Muscle layer of duodenum (tissue), 2 donors: ENCODE measurements around the gene BCAT1.
"Not testable (repeated sequence)": the region's sequence is repeated elsewhere in the genome, so short reads cannot be mapped to it uniquely, and the experiment has no call there.

Experiments used
- H3K27ac ChIP-seq: one replicate; pipeline ENCODE4 v1.7.0; 2013; ENCODE audit warnings: mild to moderate bottlenecking, low read length
- H3K27me3 ChIP-seq: one replicate; pipeline ENCODE4 v1.7.0; 2013; ENCODE audit warnings: low read depth, mild to moderate bottlenecking, control low read depth, low read length
- H3K36me3 ChIP-seq, 2 donors: one replicate each; pipeline ENCODE4 v1.7.0; 2013; ENCODE audit warnings: low read length in 2 of 2, control low read depth in 1 of 2, mild to moderate bottlenecking in 1 of 2; ENCODE audit not compliant: insufficient read depth in 2 of 2, control insufficient read depth in 1 of 2
- H3K4me1 ChIP-seq, 2 donors: one replicate each; pipeline ENCODE4 v1.7.0; 2013; ENCODE audit warnings: low read length in 2 of 2, mild to moderate bottlenecking in 2 of 2, control low read depth in 1 of 2, moderate library complexity in 1 of 2; ENCODE audit not compliant: insufficient read depth in 2 of 2, control insufficient read depth in 1 of 2
- H3K4me3 ChIP-seq, 2 donors: one replicate each; pipeline ENCODE4 v1.7.0; 2013; ENCODE audit warnings: low read length in 2 of 2, low read depth in 1 of 2, mild to moderate bottlenecking in 1 of 2
- H3K9me3 ChIP-seq, 2 donors: one replicate each; pipeline ENCODE4 v1.7.0; 2013; ENCODE audit warnings: low read length in 2 of 2, control low read depth in 1 of 2, mild to moderate bottlenecking in 1 of 2; ENCODE audit not compliant: control insufficient read depth in 1 of 2
- donor health status: healthy.

Gene BCAT1

DNA sequence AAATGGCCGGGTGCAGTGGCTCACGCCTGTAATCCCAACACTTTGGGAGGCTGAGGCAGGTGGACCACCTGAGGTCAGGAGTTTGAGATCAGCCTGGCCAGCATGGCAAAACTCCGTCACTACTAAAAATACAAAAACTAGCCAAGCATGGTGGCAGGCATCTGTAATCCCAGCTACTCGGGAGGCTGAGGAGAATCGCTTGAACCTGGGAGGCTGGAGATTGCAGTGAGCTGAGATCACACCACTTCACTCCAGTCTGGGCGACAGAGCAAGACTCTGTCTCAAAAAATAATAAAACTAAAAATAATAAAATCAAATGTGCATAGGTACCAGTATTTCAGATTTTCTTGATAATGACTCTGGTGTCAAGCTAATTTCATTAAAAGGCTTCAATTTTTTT is 9.3 kb downstream of the BCAT1 start:
- not testable (repeated sequence) for H3K36me3 ChIP-seq, H3K4me3 ChIP-seq, H3K9me3 ChIP-seq, H3K27ac ChIP-seq, H3K4me1 ChIP-seq, H3K27me3 ChIP-seq

DNA sequence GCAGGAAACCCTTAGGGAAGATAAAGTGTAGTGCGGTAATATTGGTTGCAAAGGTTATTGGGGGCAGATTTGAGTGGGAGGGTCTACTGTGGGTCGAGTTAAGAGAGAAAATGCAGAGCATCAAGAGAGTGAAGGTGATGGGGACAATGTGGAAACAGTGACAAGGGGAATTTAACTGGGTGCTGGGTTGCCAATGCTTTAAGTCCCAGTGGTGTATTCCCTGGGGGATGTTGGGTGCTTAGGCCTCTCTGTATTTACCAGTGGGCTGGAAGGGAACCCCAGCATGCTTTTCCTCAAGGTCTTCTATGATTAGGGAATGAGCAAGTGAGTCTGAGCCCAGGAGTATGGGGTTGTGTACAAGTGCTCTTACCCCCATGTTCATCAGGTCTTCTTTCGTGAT is 10.6 kb downstream of the BCAT1 start:
- Histone ChIP-seq H3K27ac (no peak overlapping the region), H3K27me3 (no peaks in the 10 kb centered on the region), H3K4me3 (no peak overlapping the region), H3K4me1 (no peaks in the 10 kb centered on the region), H3K36me3 (no peaks in the 10 kb centered on the region), H3K9me3 (no peaks in the 10 kb centered on the region)

DNA sequence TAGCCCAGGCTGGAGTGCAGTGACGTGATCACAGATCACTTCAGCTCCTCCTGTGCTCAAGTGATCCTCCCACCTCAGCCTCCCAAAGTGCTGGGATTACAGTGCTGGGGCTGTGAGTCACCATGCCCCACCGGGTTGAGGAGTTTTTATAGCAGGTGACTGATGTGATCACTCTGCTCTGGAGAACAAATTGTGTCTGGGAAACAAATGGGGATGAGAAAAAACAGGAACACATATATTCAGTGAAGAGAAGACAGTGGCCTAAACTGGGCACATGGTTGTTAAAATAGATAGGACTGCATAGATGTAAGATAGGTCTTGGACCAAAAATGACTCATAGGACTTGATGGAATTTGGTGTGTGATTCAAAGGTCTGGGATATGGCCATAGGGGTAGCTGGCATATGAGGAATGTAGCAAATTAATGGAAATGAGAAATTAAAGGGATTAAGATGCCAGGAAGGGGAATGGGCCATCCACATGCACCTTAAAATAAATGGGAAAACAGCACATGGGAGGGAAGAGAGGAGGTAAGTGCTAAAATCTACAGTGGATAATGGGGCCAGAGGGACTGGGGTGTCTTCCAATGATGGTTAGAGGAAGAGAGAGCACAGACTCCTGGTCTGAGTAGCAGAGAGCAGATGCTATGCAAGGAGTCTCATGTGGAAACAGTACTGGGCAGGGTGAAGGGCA is 11.2 kb downstream of the BCAT1 start:
- Histone ChIP-seq H3K27ac (no peak overlapping the region), H3K4me1 (no peaks in the 10 kb centered on the region), H3K9me3 (no peaks in the 10 kb centered on the region), H3K4me3 (no peak overlapping the region), H3K27me3 (no peaks in the 10 kb centered on the region), H3K36me3 (no peaks in the 10 kb centered on the region)

DNA sequence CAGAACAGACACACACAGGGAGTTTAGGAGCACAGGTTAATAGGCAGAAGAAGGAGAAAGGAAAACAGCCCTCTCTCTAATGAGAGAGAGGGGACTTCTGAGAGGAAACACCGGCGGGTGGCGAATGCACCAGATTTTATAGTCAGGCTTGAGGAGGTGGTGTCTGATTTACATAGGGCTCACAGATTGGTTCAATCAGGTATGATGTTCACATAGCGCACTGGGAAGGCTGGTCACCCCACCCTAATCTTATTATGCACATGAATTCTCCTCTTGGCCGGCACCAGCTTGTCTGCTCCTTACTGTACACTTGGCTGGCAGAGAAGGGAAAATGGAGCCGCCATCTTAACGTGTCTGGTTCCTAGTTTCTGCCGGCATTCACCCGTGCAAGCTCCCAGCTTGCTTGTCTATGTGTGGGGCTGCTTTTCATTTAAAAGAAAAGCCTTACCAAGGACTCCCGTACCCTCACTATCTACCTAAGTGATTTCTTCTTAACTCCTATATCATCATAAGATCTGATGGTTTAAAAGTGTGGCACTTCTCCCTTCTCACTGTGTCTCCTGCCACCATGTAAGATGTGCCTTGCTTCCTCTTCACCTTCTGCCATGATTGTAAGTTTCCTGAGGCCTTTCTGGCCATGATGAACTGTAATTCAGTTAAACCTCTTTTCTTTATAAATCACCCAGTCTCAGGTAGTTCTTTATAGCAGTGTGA is 15.1 kb downstream of the BCAT1 start:
- no peak overlapping the region for H3K4me3 ChIP-seq
- no peak overlapping the region for H3K27ac ChIP-seq
- H3K9me3 ChIP-seq = peaks cover 0 to 5% of the 10 kb centered on the region in 2 donors
- no peaks in the 10 kb centered on the region for H3K4me1 ChIP-seq
- H3K27me3 ChIP-seq = no peaks in the 10 kb centered on the region
- no peaks in the 10 kb centered on the region for H3K36me3 ChIP-seq

DNA sequence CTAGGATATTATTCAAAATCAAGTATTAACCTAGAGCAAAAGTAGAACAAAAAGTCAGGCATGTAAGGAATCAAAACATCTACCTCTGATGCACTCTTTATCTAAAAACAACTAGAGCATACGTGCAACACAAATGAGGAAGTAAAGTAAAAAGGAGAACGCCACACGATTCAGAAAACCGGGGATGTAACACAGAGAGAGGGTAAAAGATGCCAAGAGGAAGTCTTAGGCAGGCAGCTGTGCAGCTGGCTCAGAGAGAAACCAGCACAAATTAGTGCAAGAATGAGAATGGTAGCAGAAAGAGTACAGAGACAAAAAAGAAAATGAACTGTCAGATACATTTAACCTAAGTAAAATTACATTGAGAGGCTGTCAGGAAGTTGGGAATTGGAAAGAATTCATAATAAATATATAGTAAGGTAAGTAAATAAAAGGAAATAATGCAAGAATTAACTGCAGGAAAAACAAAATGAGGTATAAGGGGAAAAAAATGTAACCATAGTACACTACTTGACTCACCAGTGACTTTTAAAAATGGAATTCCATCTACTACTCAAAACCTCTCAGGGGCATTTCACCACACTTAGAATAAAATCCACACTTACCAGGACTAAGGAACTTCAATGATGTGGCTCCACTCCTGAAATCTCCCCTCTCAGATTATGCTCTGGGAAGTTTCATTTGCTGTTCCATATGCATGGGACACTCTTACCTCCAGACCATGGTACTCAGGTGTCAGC is 17.1 kb downstream of the BCAT1 start:
- Histone ChIP-seq H3K9me3 (peaks cover 0 to 5% of the 10 kb centered on the region in 2 donors), H3K36me3 (no peaks in the 10 kb centered on the region), H3K27ac (no peak overlapping the region), H3K4me1 (no peaks in the 10 kb centered on the region), H3K4me3 (no peak overlapping the region), H3K27me3 (no peaks in the 10 kb centered on the region)

DNA sequence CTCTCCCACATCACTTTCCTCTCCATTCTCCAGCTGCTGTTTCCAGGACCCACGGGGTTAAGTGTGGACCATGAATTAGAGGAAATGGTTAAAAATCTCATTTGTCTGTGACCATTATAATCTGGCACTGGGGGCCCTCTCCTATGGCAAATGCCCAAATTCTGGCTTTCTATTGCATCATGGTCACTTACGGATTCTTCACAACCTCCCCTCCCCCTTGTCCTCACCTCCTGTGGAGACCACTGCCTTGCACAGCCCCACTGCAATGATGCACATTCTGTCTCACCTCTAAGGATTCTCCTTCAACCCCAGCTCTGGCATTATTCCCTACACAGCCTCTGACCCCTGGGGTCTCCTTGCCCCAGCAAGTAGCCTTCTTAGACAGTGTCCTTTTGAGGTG is 18.9 kb downstream of the BCAT1 start:
- H3K27me3 ChIP-seq = no peaks in the 10 kb centered on the region
- H3K36me3 ChIP-seq = no peaks in the 10 kb centered on the region
- H3K4me1 ChIP-seq = no peaks in the 10 kb centered on the region

DNA sequence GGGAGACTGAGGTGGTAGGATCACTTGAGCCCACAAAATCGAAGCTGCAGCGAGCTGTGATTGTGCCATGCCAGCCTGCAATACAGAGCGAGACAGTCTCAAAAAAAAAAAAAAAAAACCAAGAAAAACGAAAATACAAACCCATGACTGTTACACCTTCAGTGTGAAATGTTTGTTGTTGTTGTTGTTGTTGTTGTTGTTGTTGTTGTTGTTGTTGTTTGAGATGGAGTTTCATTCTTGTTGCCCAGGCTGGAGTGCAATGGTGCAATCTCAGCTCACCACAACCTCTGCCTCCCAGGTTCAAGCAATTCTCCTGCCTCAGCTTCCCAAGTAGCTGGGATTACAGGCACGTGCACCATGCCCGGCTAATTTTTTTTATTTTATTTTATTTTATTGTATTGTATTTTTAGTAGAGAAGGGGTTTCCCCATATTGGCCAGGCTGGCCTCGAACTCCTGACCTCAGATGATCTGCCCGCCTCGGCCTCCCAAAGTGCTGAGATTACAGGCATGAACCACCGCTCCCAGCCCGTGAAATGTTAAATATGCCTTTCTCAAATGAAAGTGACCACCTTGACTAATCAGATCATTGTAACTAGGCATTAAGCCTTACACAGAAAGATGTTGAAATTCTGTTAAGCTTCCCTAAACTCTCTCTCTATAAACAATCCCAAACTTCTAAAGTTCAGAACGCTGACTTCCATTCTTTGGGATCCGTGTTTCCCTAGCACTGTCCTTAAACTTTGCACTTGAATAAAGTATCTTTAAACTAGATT is 20.2 kb downstream of the BCAT1 start:
- H3K4me3 ChIP-seq, H3K9me3 ChIP-seq, H3K27ac ChIP-seq, H3K27me3 ChIP-seq, H3K36me3 ChIP-seq, H3K4me1 ChIP-seq: not testable (repeated sequence)

More for the DNA sequence above, 18.9 kb downstream of the BCAT1 start:
- Histone ChIP-seq H3K27ac (no peak overlapping the region), H3K9me3 (peaks cover 0 to 5% of the 10 kb centered on the region in 2 donors), H3K4me3 (no peak overlapping the region)

DNA sequence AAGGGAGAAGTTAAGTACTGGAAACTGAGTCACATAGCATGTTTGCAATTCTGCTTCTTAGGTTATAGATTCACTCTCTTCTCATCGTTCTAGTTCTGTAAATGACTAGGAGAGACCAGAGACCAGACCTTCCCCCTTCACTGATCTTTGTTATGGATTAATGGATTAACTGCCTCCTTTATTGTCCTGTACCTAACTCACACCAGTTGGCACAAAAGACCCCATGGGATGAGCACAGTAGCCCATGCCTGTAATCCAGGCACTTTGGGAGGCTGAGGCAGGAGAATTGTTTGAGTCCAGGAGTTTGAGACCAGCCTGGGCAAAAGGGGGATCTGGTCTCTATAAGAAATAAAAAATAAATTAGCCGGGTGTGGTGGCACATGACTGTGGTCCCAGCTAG is 20.8 kb downstream of the BCAT1 start:
- H3K27me3 ChIP-seq = no peaks in the 10 kb centered on the region
- no peaks in the 10 kb centered on the region for H3K4me1 ChIP-seq
- H3K4me3 ChIP-seq = no peak overlapping the region
- H3K36me3 ChIP-seq = no peaks in the 10 kb centered on the region
- H3K9me3 ChIP-seq = peaks cover 0 to 5% of the 10 kb centered on the region in 2 donors
- no peak overlapping the region for H3K27ac ChIP-seq

DNA sequence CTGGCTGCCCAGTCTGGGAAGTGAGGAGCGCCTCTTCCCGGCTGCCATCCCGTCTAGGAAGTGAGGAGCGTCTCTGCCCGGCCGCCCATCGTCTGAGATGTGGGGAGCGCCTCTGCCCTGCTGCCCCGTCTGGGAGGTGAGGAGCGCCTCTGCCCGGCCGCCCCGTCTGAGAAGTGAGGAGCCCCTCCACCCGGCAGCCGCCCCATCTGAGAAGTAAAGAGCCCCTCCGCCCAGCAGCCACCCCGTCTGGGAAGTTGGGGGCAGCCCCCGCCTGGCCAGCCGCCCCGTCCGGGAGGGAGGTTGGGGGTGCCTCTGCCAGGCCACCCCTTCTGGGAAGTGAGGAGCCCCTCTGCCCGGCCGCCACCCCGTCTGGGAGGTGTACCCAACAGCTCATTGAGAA is 22.8 kb downstream of the BCAT1 start:
- not testable (repeated sequence) for H3K4me3 ChIP-seq, H3K27ac ChIP-seq, H3K27me3 ChIP-seq, H3K4me1 ChIP-seq, H3K9me3 ChIP-seq, H3K36me3 ChIP-seq

DNA sequence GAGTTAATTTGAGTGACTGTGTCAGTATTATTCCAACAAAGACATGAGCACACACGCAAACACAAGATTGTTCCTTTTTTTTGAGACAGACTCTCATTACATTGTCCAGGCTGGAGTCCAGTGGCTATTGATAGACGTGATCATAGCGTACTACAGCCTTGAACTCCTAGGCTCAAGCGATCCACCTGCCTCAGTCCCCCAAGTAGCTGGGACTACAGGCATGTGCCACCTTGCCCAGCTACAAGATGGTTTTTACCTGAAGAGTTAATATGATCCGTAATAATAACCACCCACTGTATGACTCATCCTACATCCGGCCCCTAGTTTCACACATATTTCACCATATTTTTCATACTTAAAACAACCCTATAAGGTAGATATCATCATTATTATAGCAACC is 26.8 kb downstream of the BCAT1 start:
- H3K27me3 ChIP-seq = no peaks in the 10 kb centered on the region
- H3K4me3 ChIP-seq = no peak overlapping the region
- no peak overlapping the region for H3K27ac ChIP-seq
- H3K4me1 ChIP-seq = no peaks in the 10 kb centered on the region
- H3K36me3 ChIP-seq = no peaks in the 10 kb centered on the region
- no peaks in the 10 kb centered on the region for H3K9me3 ChIP-seq
